Fibroblast of lung (primary cell): ENCODE measurements around the gene LDLRAD4. TPM values are rescaled to one million over a fixed set of nuclear protein-coding genes. Genes with fewer than 3 reads are reported as not detected.
A peak's percentile ranks its signal among the peaks of the same experiment; 100 is the strongest.

Source experiments
- DNase-seq, 2 donors: peaks; one replicate each; pipeline versions ENCODE4 v3.0.0 to v3.0.0-alpha.2; 2010; ENCODE audit warnings: low read depth in 2 of 2
- H2AFZ ChIP-seq: 2 replicates; pipeline ENCODE4 v1.5.1; 2012; ENCODE audit warnings: low read length, control low read depth, inconsistent platforms
- H3K27ac ChIP-seq: 2 replicates; pipeline ENCODE4 v1.5.1; 2011; ENCODE audit warnings: low read length, control low read depth; ENCODE audit not compliant: insufficient read depth
- H3K27me3 ChIP-seq: 2 replicates; pipeline ENCODE4 v1.5.1; 2011; ENCODE audit warnings: mild to moderate bottlenecking, low read length; ENCODE audit not compliant: control insufficient read depth, insufficient read depth
- H3K36me3 ChIP-seq: 2 replicates; pipeline ENCODE4 v1.5.1; 2011; ENCODE audit warnings: low read length; ENCODE audit not compliant: control insufficient read depth, insufficient read depth
- H3K4me1 ChIP-seq: 2 replicates; pipeline ENCODE4 v1.5.1; 2011; ENCODE audit warnings: low read length; ENCODE audit not compliant: control insufficient read depth, insufficient read depth; ENCODE audit errors: extremely low read depth
- H3K4me2 ChIP-seq: 2 replicates; pipeline ENCODE4 v1.5.1; 2011; ENCODE audit warnings: low read length, control low read depth; ENCODE audit not compliant: insufficient read depth; ENCODE audit errors: extremely low read depth
- H3K4me3 ChIP-seq, 4 experiments: fragments of 200-600 bp in 1 of 4; sonication (generic) in 1 of 4; replicated peaks in 1 of 4; 2 replicates each; pipeline ENCODE4 v1.5.1; 2011 to 2016; ENCODE audit warnings: low read length in 4 of 4, low read depth in 3 of 4, mild to moderate bottlenecking in 3 of 4, control low read depth in 2 of 4, inconsistent platforms in 1 of 4, mixed read lengths in 1 of 4; ENCODE audit not compliant: insufficient read depth in 1 of 4; ENCODE audit errors: control extremely low read depth in 1 of 4
- H3K79me2 ChIP-seq: 2 replicates; pipeline ENCODE4 v1.5.1; 2012; ENCODE audit warnings: mild to moderate bottlenecking, low read length, inconsistent platforms; ENCODE audit not compliant: control insufficient read depth, insufficient read depth
- H3K9ac ChIP-seq: 2 replicates; pipeline ENCODE4 v1.5.1; 2011; ENCODE audit warnings: mild to moderate bottlenecking, low read length, control low read depth; ENCODE audit not compliant: insufficient read depth
- H3K9me3 ChIP-seq: 2 replicates; pipeline ENCODE4 v1.5.1; 2012; ENCODE audit warnings: low read depth, low read length; ENCODE audit not compliant: control insufficient read depth, insufficient read depth
- H4K20me1 ChIP-seq: 2 replicates; pipeline ENCODE4 v1.5.1; 2011; ENCODE audit warnings: low read length; ENCODE audit not compliant: control insufficient read depth, insufficient read depth; ENCODE audit errors: extremely low read depth
- CTCF ChIP-seq, 2 donors: IDR thresholded peaks in 1 of 2; conservative IDR thresholded peaks in 1 of 2; 1 replicate in 1 of 2; 2 replicates in 1 of 2; pipeline ENCODE4 v1.5.1; 2011 to 2012; ENCODE audit warnings: low read length in 2 of 2, control low read depth in 1 of 2, inconsistent platforms in 1 of 2, low read depth in 1 of 2, mild to moderate bottlenecking in 1 of 2
- EZH2 ChIP-seq: IDR thresholded peaks from 2 replicates; pipeline ENCODE4 v1.5.1; 2012; ENCODE audit warnings: low read length, control low read depth, mild to moderate bottlenecking; ENCODE audit errors: missing control alignments
- polyA plus RNA-seq, 2 donors: library from polyadenylated mRNA; depleted of rRNA in 1 of 2; stranded (reverse) in 1 of 2; unstranded in 1 of 2; fragments of >200 nt; gene quantifications; 2 replicates each; pipeline ENCODE4 v1.2.1, GENCODE V29; 2011 to 2012; ENCODE audit warnings: missing spikeins in 1 of 2
- total RNA-seq: library from RNA; depleted of rRNA; stranded (reverse); fragments of >200 nt; gene quantifications from 2 replicates; pipeline ENCODE4 v1.2.1, GENCODE V29; 2014

The LDLRAD4 gene
- total and polyA plus RNA-seq, 2 donors (not counting 1 experiment from before 2014, with no cell fraction given): not detected

GRCh38 chr18:13510594-13510993 lies 292.0 kb downstream of the LDLRAD4 start:
- Histone ChIP-seq H3K9ac (no peak overlapping the region), H3K36me3 (no peaks in the 10 kb centered on the region), H3K4me3 (no peak overlapping the region), H3K4me1 (no peaks in the 10 kb centered on the region), H4K20me1 (no peaks in the 10 kb centered on the region), H3K27me3 (no peaks in the 10 kb centered on the region), H3K9me3 (no peaks in the 10 kb centered on the region), H3K79me2 (no peaks in the 10 kb centered on the region), H2AFZ (no peak overlapping the region), H3K4me2 (no peak overlapping the region), H3K27ac (no peak overlapping the region)
- no peak for DNase-seq
- TF ChIP-seq CTCF (conservative IDR thresholded peaks at IDR 0.05 in 1 of 2, IDR thresholded peaks at IDR 0.05 in 1 of 2; ENCODE audit: low read depth in 1 of 2, low read length in 2 of 2) (no peak), EZH2 (no peak)

GRCh38 chr18:13511961-13512577 lies 293.5 kb downstream of the LDLRAD4 start:
- Histone ChIP-seq H3K4me3 (no peak overlapping the region), H3K36me3 (no peaks in the 10 kb centered on the region), H3K27me3 (no peaks in the 10 kb centered on the region), H3K9ac (no peak overlapping the region), H3K27ac (no peak overlapping the region), H3K9me3 (no peaks in the 10 kb centered on the region), H3K79me2 (no peaks in the 10 kb centered on the region), H2AFZ (no peak overlapping the region), H4K20me1 (no peaks in the 10 kb centered on the region), H3K4me2 (no peak overlapping the region), H3K4me1 (no peaks in the 10 kb centered on the region)
- no peak for DNase-seq
- TF ChIP-seq EZH2: no peak
- TF ChIP-seq CTCF (conservative IDR thresholded peaks at IDR 0.05 in 1 of 2, IDR thresholded peaks at IDR 0.05 in 1 of 2; ENCODE audit: low read depth in 1 of 2, low read length in 2 of 2): no peak

DNA sequence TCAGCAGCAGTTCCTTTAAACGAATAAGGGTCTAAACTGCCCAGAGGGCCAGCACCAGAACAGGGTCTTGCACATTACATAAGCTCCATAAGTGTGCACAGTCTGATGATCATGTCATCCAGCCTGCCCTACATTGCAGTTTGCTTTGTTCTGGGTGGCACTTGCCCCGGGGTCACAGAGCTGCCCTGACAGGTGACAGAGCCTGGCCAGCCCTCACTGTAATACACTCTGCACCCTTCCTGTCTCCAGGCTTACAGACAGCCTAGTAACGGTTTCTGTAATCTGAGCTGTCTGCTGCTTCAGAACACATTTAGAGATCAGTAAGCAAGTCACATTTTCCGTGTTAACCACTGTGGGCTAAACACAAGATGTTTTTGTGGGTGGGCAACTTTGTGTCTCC lies 294.5 kb downstream of the LDLRAD4 start:
- Histone ChIP-seq H4K20me1 (no peaks in the 10 kb centered on the region), H3K9me3 (no peaks in the 10 kb centered on the region), H3K4me3 (no peak overlapping the region), H3K79me2 (no peaks in the 10 kb centered on the region), H2AFZ (no peak overlapping the region), H3K27me3 (no peaks in the 10 kb centered on the region), H3K27ac (no peak overlapping the region), H3K9ac (no peak overlapping the region), H3K4me2 (no peak overlapping the region), H3K4me1 (no peaks in the 10 kb centered on the region), H3K36me3 (no peaks in the 10 kb centered on the region)
- TF ChIP-seq EZH2 (no peak), CTCF (conservative IDR thresholded peaks at IDR 0.05 in 1 of 2, IDR thresholded peaks at IDR 0.05 in 1 of 2; ENCODE audit: low read depth in 1 of 2, low read length in 2 of 2) (no peak)
- peak in 1 of 2 donors; percentile 48 for DNase-seq
